ENCODE data around the gene PARVA. TPM values are rescaled to one million over a fixed set of nuclear protein-coding genes. Genes with fewer than 3 reads are reported as not detected.

The PARVA gene
- total and polyA plus RNA-seq, 7 donors: 15.7 to 195 (median 110) TPM

DNA sequence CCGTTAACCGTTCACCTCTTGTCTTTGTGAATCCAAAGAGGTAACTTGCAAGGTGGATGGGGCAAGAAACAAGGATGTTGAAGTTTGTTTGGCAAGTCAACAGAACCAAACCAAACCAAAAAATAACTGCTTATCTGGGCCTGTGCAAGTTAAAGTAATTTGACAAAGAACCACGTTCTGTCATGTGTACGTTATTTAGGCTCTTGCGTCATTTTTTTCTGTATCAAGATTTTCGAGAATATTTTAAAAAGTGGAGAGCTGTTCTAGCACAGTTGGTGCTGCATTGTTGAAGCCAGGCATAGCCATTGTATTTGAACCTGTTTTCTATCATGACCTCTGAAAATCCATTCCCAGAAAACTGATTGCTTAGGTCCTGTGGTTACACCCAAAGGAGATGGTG is 55.1 kb downstream of the PARVA start:
- peaks cover 0 to 4% (median 0%) of the 10 kb centered on the region in 4 donors for H3K36me3 ChIP-seq
- H3K4me3 ChIP-seq: no peak overlapping the region
- TF ChIP-seq, protein P1, sequence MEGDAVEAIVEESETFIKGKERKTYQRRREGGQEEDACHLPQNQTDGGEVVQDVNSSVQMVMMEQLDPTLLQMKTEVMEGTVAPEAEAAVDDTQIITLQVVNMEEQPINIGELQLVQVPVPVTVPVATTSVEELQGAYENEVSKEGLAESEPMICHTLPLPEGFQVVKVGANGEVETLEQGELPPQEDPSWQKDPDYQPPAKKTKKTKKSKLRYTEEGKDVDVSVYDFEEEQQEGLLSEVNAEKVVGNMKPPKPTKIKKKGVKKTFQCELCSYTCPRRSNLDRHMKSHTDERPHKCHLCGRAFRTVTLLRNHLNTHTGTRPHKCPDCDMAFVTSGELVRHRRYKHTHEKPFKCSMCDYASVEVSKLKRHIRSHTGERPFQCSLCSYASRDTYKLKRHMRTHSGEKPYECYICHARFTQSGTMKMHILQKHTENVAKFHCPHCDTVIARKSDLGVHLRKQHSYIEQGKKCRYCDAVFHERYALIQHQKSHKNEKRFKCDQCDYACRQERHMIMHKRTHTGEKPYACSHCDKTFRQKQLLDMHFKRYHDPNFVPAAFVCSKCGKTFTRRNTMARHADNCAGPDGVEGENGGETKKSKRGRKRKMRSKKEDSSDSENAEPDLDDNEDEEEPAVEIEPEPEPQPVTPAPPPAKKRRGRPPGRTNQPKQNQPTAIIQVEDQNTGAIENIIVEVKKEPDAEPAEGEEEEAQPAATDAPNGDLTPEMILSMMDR (IDR thresholded peaks at IDR 0.05): no peak
- TF ChIP-seq EP300 (IDR thresholded peaks at IDR 0.05): no peak
- peaks cover 0 to 99% (median 88%) of the 10 kb centered on the region in 4 donors for H3K4me1 ChIP-seq
- no peaks in the 10 kb centered on the region for H3K27me3 ChIP-seq
- intact Hi-C loops (cut with DNase I): loop anchor here (5.0 kb wide), 1 partner anchor 460 kb away; no protein-coding TSS in a partner anchor
- WGBS, 2 donors: 83 to 92% methylated on average over 6 of the region's 6 CpGs
- DNase-seq: no peak
- no peaks in the 10 kb centered on the region for H3K9me3 ChIP-seq
- peak overlapping the region; percentile 87 to 99 (median 94) for H3K27ac ChIP-seq

DNA sequence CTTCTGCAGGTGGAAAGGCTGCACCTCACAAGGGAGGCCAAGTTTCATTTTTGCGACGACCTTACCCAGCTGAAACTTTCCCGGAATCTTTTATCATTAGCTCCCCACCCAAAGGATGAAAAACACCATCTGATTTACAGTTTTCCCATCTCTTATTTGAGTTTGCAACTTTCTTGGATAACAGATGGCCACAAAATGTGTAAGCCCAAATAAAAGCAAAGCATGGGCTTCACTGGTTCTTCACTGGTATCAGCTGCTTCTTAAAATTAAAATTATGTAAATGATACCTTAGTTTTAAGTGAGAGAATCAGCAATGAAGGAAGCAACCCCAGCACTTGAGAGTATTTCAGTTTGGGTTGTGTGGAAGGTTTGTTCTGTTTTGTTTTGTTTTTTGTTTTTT is 55.8 kb downstream of the PARVA start:
- 18 to 39% methylated on average over 3 of the region's 3 CpGs for WGBS, 2 donors
- intact Hi-C loops (cut with DNase I): loop anchor here (5.0 kb wide), 1 partner anchor 459 kb away; no protein-coding TSS in a partner anchor

DNA sequence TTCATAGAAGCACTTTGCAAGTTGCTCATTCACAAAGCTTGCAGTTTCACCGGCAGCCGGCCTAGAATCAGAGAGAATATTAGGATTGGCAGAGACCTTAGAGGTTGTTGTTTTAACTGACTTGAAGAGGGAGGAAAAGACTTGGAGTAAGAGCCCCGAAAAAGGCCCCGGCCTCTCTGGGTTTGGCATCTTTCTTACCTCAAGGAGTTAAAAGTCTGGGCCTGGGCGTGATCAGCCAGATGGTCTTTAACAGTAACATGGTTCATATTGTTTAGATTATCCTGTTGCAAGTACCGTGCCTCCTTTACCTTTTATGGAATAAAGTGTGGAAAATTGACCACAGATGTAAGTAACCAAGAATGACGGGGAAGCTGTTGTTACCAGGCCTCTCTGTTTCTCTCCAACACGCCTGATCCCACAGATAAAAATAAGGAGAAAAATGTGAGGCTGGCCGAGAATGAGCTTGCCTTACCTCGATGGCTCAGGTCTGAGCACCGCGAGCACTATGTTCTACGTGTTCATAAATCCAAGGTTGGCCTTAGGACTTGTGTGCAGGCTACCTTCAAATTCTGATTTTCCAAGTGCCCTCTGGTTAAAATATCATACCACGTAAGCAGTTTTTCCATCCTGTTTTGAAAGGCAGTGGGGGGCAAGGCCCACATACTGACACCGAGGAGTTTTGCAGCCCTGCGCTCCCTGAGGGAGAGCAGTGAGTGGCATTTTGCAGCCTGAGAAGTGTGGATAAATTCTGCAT is 56.4 kb downstream of the PARVA start:
- Histone ChIP-seq H3K36me3 (peaks cover 0 to 4% (median 0%) of the 10 kb centered on the region in 4 donors), H3K27me3 (no peaks in the 10 kb centered on the region), H3K4me1 (peaks cover 0 to 93% (median 87%) of the 10 kb centered on the region in 4 donors), H3K4me3 (no peak overlapping the region), H3K9me3 (no peaks in the 10 kb centered on the region), H3K27ac (peak overlapping the region; percentile 87 to 99 (median 94))
- TF ChIP-seq POLR2A (IDR thresholded peaks at IDR 0.05) (no peak), POLR2AphosphoS5 (IDR thresholded peaks at IDR 0.05) (peak; percentile 52 to 82 (median 63)), EP300 (IDR thresholded peaks at IDR 0.05) (peak; percentile 79 to 96 (median 84))
- TF ChIP-seq, protein P1 (IDR thresholded peaks at IDR 0.05): no peak
- intact Hi-C loops (cut with DNase I): loop anchor here (5.0 kb wide), 1 partner anchor 459 kb away; no protein-coding TSS in a partner anchor
- DNase-seq: peak; percentile 91
- WGBS, 2 donors: 73 to 76% methylated on average over 16 of the region's 16 CpGs

More for the DNA sequence above, 55.8 kb downstream of the PARVA start:
- Histone ChIP-seq H3K4me1 (peaks cover 0 to 98% (median 89%) of the 10 kb centered on the region in 4 donors), H3K36me3 (peaks cover 0 to 4% (median 0%) of the 10 kb centered on the region in 4 donors), H3K27me3 (no peaks in the 10 kb centered on the region), H3K9me3 (no peaks in the 10 kb centered on the region), H3K4me3 (no peak overlapping the region), H3K27ac (peak overlapping the region; percentile 87 to 99 (median 94))
- no peak for TF ChIP-seq EP300 (IDR thresholded peaks at IDR 0.05)
- no peak for TF ChIP-seq POLR2AphosphoS5 (IDR thresholded peaks at IDR 0.05)
- TF ChIP-seq POLR2A (IDR thresholded peaks at IDR 0.05): no peak
- TF ChIP-seq, protein P1 (IDR thresholded peaks at IDR 0.05): no peak
- DNase-seq: no peak

DNA sequence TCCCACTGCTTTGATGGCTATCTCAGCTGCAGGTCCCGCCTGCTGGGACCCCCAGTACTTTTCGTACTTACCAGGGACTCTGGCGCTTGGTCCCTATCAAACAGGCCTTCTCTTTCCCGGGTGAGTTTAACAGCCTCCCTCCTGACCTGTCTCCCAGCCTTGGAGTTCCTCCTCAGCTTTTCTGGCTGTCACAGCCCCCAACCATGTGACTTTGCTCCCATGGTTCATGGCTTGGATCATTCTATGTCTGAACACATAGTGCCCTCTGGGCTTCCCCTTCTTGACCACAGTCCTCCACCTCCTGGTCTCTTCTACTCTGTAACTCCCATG is 56.9 kb downstream of the PARVA start:
- intact Hi-C loops (cut with DNase I): loop anchor here (5.0 kb wide), 1 partner anchor 458 kb away; no protein-coding TSS in a partner anchor
- DNase-seq: peak; percentile 73
- Histone ChIP-seq H3K27ac (peak overlapping the region; percentile 87 to 99 (median 94)), H3K36me3 (peaks cover 0 to 4% (median 0%) of the 10 kb centered on the region in 4 donors), H3K4me3 (no peak overlapping the region), H3K27me3 (no peaks in the 10 kb centered on the region), H3K9me3 (no peaks in the 10 kb centered on the region), H3K4me1 (peaks cover 0 to 93% (median 87%) of the 10 kb centered on the region in 4 donors)
- TF ChIP-seq POLR2AphosphoS5 (IDR thresholded peaks at IDR 0.05) (peak in 1 of 4 donors; percentile 22), EP300 (IDR thresholded peaks at IDR 0.05) (peak in 1 of 4 donors; percentile 56)
- TF ChIP-seq, protein P1 (IDR thresholded peaks at IDR 0.05): no peak
- WGBS, 2 donors: 85 to 91% methylated on average over 4 of the region's 4 CpGs

All from sigmoid colon (tissue), 7 donors.